Right atrium auricular region (tissue), 2 donors: Measurements from ENCODE around the gene ANKS1B. TPM values are rescaled to one million over a fixed set of nuclear protein-coding genes. Genes with fewer than 3 reads are reported as not detected.

Source experiments
- DNase-seq: peaks from one replicate; pipeline ENCODE4 v3.0.0-alpha.2; 2019; ENCODE audit warnings: low spot score
- H3K27ac ChIP-seq, 2 donors: fragments of 200-600 bp; sonication (generic); 1 replicate in 1 of 2; 2 replicates in 1 of 2; pipeline ENCODE4 v1.5.1; 2016 to 2019
- H3K27me3 ChIP-seq, 2 donors: fragments of 200-600 bp; sonication (generic); one replicate each; pipeline versions ENCODE4 v1.5.1 to v1.6.0; 2017 to 2019
- H3K36me3 ChIP-seq: fragments of 200-600 bp; sonication (generic); one replicate; pipeline ENCODE4 v1.5.1; 2016
- H3K4me1 ChIP-seq, 2 donors: fragments of 200-600 bp; sonication (generic); one replicate each; pipeline versions ENCODE4 v1.5.1 to v1.6.0; 2017 to 2019
- H3K4me3 ChIP-seq, 2 donors: fragments of 200-600 bp; sonication (generic); 1 replicate in 1 of 2; 2 replicates in 1 of 2; pipeline ENCODE4 v1.5.1; 2017 to 2019; ENCODE audit warnings: mild to moderate bottlenecking in 1 of 2, moderate library complexity in 1 of 2
- H3K9me3 ChIP-seq, 2 donors: fragments of 200-600 bp; sonication (generic); one replicate each; pipeline ENCODE4 v1.5.1; 2019
- CTCF ChIP-seq, 2 donors: fragments of 200-600 bp; sonication (generic); IDR thresholded peaks; one replicate each; pipeline ENCODE4 v1.5.1; 2019; ENCODE audit warnings: antibody characterized with exemption in 2 of 2
- total RNA-seq, 2 donors: library from RNA; depleted of rRNA; stranded (reverse); fragments of >200 nt; gene quantifications; one replicate each; pipeline ENCODE4 v1.1.0, GENCODE V29; 2016

Gene ANKS1B
- total RNA-seq, 2 donors from 2014 or later, result 2.4 to 3.1 TPM

GRCh38 chr12:98894412-98895085 lies 1090.2 kb downstream of the ANKS1B start:
- Histone ChIP-seq H3K27ac (no peak overlapping the region), H3K9me3 (no peaks in the 10 kb centered on the region), H3K4me3 (peak overlapping the region; percentile 10 to 43), H3K4me1 (peaks cover 0 to 14% of the 10 kb centered on the region in 2 donors), H3K36me3 (no peaks in the 10 kb centered on the region), H3K27me3 (no peaks in the 10 kb centered on the region)
- no peak for DNase-seq
- TF ChIP-seq CTCF (IDR thresholded peaks at IDR 0.05), result no peak

- no peak for TF ChIP-seq CTCF (IDR thresholded peaks at IDR 0.05)
Observed at GRCh38 chr12:98893675-98894411, 1090.9 kb downstream of the ANKS1B start.

GRCh38 chr12:98893126-98893674 lies 1091.5 kb downstream of the ANKS1B start:
- no peak overlapping the region for H3K4me3 ChIP-seq
- TF ChIP-seq CTCF (IDR thresholded peaks at IDR 0.05), result no peak
- H3K4me1 ChIP-seq, result peaks cover 0 to 14% of the 10 kb centered on the region in 2 donors
- no peak overlapping the region for H3K27ac ChIP-seq
- no peaks in the 10 kb centered on the region for H3K9me3 ChIP-seq
- no peaks in the 10 kb centered on the region for H3K36me3 ChIP-seq
- H3K27me3 ChIP-seq, result no peaks in the 10 kb centered on the region
- no peak for DNase-seq

More at GRCh38 chr12:98893675-98894411, 1090.9 kb downstream of the ANKS1B start:
- peak overlapping the region in 1 of 2 donors; percentile 41 for H3K4me3 ChIP-seq
- H3K9me3 ChIP-seq, result no peaks in the 10 kb centered on the region
- H3K27me3 ChIP-seq, result no peaks in the 10 kb centered on the region
- no peak for DNase-seq
- H3K27ac ChIP-seq, result no peak overlapping the region
- no peaks in the 10 kb centered on the region for H3K36me3 ChIP-seq
- peaks cover 0 to 14% of the 10 kb centered on the region in 2 donors for H3K4me1 ChIP-seq

- no peaks in the 10 kb centered on the region for H3K27me3 ChIP-seq
- H3K4me1 ChIP-seq, result no peaks in the 10 kb centered on the region
- H3K9me3 ChIP-seq, result no peaks in the 10 kb centered on the region
- H3K27ac ChIP-seq, result no peak overlapping the region
- no peak for TF ChIP-seq CTCF (IDR thresholded peaks at IDR 0.05)
- H3K4me3 ChIP-seq, result no peak overlapping the region
- no peaks in the 10 kb centered on the region for H3K36me3 ChIP-seq
- DNase-seq, result no peak
Observed at GRCh38 chr12:98885778-98886177, 1099.0 kb downstream of the ANKS1B start.

GRCh38 chr12:98883231-98883630 lies 1101.5 kb downstream of the ANKS1B start:
- DNase-seq, result no peak
- TF ChIP-seq CTCF (IDR thresholded peaks at IDR 0.05), result no peak
- no peaks in the 10 kb centered on the region for H3K9me3 ChIP-seq
- no peaks in the 10 kb centered on the region for H3K36me3 ChIP-seq
- H3K4me3 ChIP-seq, result no peak overlapping the region
- no peak overlapping the region for H3K27ac ChIP-seq
- H3K27me3 ChIP-seq, result no peaks in the 10 kb centered on the region
- H3K4me1 ChIP-seq, result no peaks in the 10 kb centered on the region
